ENCODE data around the gene TPRKB.
A peak's percentile ranks its signal among the peaks of the same experiment; 100 is the strongest.
"Not testable (repeated sequence)": the region's sequence is repeated elsewhere in the genome, so short reads cannot be mapped to it uniquely, and the experiment has no call there.

TPRKB gene

GRCh38 chr2:73698101-73698500, 39.0 kb downstream of the TPRKB start:
- DNase-seq: no peak

- no peak for DNase-seq
Measured at GRCh38 chr2:73697606-73698005, 39.5 kb downstream of the TPRKB start.

GRCh38 chr2:73696985-73697384, 40.2 kb downstream of the TPRKB start:
- not testable (repeated sequence) for DNase-seq

- not testable (repeated sequence) for DNase-seq
Measured at GRCh38 chr2:73696521-73696920, 40.6 kb downstream of the TPRKB start.

- DNase-seq: peak in 1 of 2 donors; percentile 26
Measured at GRCh38 chr2:73690372-73691088, 46.6 kb downstream of the TPRKB start.

GRCh38 chr2:73688494-73688893, 48.7 kb downstream of the TPRKB start:
- DNase-seq: not testable (repeated sequence)

GRCh38 chr2:73685764-73686438, 51.2 kb downstream of the TPRKB start:
- no peak for DNase-seq

GRCh38 chr2:73684905-73685304, 52.2 kb downstream of the TPRKB start:
- not testable (repeated sequence) for DNase-seq

- not testable (repeated sequence) for DNase-seq
Measured at GRCh38 chr2:73684325-73684724, 52.8 kb downstream of the TPRKB start.

- DNase-seq: not testable (repeated sequence)
Measured at GRCh38 chr2:73679951-73680571, 57.1 kb downstream of the TPRKB start.

Measured in CD4-positive, alpha-beta T cell treated with Interleukin-1 beta for 1 hour (primary cell).